Measurements from ENCODE around the gene CIBAR2.

CIBAR2 gene

DNA sequence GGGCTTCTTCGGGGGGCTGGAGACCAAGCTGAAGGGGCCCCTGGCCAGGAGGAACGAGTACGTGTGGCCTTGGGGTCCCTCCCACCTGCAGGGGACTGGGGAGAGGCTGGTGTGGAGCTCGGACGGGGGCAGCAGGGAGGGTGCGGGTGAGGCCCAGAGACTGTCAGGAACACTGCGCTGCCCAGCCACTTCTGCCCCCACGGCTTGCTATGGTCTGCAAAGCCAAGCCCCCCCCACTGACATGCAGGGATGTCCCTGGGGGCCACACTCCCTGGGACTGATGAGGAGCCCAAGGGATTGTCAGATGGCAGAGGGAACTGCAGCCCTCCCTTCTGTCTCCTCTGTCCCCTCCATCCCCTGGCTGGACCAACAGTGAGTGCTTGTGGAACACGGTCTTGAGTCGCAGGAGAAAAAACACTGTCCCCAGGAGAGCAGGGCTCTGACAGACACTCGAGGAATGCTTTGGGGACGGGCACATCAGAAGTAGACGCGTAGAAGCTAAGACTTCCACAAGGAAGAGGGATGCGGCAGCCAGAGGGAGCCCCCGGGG lies 34.6 kb downstream of the CIBAR2 start:
- Histone ChIP-seq H3K4me3 (ENCODE audit: low read depth in 1 of 2, low read length in 2 of 2) (no peak overlapping the region), H3K9me3 (ENCODE audit: control insufficient read depth in 1 of 2, low read length in 2 of 2) (no peaks in the 10 kb centered on the region), H3K36me3 (ENCODE audit: control insufficient read depth in 1 of 2, insufficient read depth in 2 of 2, low read length in 2 of 2) (peaks cover 30 to 83% of the 10 kb centered on the region in 2 donors), H3K4me1 (ENCODE audit: control insufficient read depth in 1 of 2, insufficient read depth in 2 of 2, low read length in 2 of 2) (no peaks in the 10 kb centered on the region), H3K27me3 (ENCODE audit: low read depth, low read length) (no peaks in the 10 kb centered on the region), H3K27ac (ENCODE audit: low read length) (no peak overlapping the region)

DNA sequence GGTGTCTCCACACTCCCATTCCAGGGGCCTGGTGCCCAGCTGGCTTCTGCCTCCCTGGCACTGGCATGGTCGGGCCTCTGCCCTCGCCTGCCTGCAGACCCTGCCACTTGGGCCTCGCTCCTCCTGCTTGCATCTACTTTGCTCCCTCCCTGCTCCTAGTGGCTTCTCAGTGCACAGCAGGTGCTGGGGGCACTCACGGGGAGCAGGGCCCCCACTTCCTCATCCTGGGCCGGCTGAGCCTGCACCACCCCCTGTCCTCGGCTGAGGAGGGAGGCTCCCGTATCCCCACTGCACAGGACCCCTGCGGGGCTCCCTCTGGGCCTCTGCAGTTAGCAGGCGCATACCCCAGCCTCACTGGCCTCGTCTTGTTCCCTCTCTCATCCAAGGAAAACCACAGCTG lies 35.2 kb downstream of the CIBAR2 start:
- Histone ChIP-seq H3K4me3 (ENCODE audit: low read depth in 1 of 2, low read length in 2 of 2) (no peak overlapping the region), H3K4me1 (ENCODE audit: control insufficient read depth in 1 of 2, insufficient read depth in 2 of 2, low read length in 2 of 2) (no peaks in the 10 kb centered on the region), H3K36me3 (ENCODE audit: control insufficient read depth in 1 of 2, insufficient read depth in 2 of 2, low read length in 2 of 2) (peaks cover 30 to 85% of the 10 kb centered on the region in 2 donors), H3K9me3 (ENCODE audit: control insufficient read depth in 1 of 2, low read length in 2 of 2) (no peaks in the 10 kb centered on the region), H3K27ac (ENCODE audit: low read length) (no peak overlapping the region), H3K27me3 (ENCODE audit: low read depth, low read length) (no peaks in the 10 kb centered on the region)

DNA sequence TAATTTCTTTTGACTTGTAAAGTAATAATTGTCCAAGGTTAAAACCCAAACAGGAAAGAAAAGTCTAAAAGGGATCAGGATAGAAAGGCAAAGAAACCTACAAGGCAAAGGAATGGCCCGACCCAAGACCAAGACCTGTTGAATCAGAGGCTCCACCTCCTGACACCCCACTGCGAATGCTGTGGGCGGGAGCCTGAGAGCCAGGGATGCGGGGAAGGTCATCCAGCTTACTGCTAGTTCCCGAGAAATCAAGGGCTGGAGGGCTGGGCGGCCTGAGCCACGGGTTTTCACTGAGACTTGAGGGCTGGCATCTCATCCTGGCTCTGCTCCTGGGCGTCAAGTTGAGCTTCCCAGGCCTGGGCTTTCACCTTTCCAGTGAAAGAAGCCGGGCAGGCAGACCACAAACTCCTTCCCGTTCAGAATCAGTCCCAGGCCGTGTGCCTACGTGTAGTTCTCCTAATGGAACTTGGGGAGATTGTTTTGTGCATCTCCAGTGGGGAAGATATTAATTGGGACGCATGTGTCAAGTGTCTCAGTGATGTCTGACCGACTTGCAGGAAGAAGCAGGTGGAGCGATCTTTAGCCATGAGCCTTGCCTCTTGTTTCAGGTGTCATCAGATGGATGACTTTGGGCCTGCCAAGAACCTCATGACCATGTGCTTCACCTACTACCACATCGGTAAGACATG lies 36.9 kb downstream of the CIBAR2 start:
- Histone ChIP-seq H3K4me1 (ENCODE audit: control insufficient read depth in 1 of 2, insufficient read depth in 2 of 2, low read length in 2 of 2) (no peaks in the 10 kb centered on the region), H3K36me3 (ENCODE audit: control insufficient read depth in 1 of 2, insufficient read depth in 2 of 2, low read length in 2 of 2) (peaks cover 30 to 80% of the 10 kb centered on the region in 2 donors), H3K27ac (ENCODE audit: low read length) (no peak overlapping the region), H3K4me3 (ENCODE audit: low read depth in 1 of 2, low read length in 2 of 2) (no peak overlapping the region), H3K27me3 (ENCODE audit: low read depth, low read length) (no peaks in the 10 kb centered on the region), H3K9me3 (ENCODE audit: control insufficient read depth in 1 of 2, low read length in 2 of 2) (no peaks in the 10 kb centered on the region)

DNA sequence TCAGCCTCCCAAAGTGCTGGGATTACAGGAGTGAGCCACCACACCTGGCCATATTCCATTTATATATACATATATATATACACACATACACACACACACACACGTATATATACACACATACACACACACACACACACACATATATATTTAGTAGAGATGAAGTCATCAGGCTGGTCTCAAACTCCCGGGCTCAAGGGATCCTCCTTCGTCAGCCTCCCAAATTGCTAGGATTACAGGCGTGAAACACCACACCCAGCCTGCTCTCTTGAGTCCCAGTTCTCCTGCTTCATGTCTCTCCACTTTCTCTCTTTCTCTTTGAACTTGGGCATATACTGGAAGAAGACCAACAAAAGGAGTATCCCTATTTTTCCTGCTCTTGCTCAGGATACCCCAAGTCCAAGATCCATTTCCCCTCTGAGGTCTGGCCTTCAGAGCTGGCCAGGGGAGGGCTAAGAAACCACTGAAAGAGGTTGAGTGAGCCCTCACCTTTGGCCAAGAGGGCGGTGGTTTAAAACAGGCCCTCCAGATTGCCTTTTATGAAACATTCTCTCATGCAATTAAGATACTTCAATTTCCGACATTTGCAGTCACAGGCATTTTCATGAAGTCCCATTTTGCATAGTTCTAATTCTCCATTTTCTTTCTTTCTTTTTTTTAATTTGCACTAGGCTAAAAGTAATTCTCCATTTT lies 37.9 kb downstream of the CIBAR2 start:
- H3K36me3 ChIP-seq (ENCODE audit: control insufficient read depth in 1 of 2, insufficient read depth in 2 of 2, low read length in 2 of 2) = peaks cover 30 to 76% of the 10 kb centered on the region in 2 donors
- no peak overlapping the region for H3K27ac ChIP-seq (ENCODE audit: low read length)
- no peaks in the 10 kb centered on the region for H3K4me1 ChIP-seq (ENCODE audit: control insufficient read depth in 1 of 2, insufficient read depth in 2 of 2, low read length in 2 of 2)
- H3K27me3 ChIP-seq (ENCODE audit: low read depth, low read length) = no peaks in the 10 kb centered on the region
- H3K9me3 ChIP-seq (ENCODE audit: control insufficient read depth in 1 of 2, low read length in 2 of 2) = no peaks in the 10 kb centered on the region
- no peak overlapping the region for H3K4me3 ChIP-seq (ENCODE audit: low read depth in 1 of 2, low read length in 2 of 2)

DNA sequence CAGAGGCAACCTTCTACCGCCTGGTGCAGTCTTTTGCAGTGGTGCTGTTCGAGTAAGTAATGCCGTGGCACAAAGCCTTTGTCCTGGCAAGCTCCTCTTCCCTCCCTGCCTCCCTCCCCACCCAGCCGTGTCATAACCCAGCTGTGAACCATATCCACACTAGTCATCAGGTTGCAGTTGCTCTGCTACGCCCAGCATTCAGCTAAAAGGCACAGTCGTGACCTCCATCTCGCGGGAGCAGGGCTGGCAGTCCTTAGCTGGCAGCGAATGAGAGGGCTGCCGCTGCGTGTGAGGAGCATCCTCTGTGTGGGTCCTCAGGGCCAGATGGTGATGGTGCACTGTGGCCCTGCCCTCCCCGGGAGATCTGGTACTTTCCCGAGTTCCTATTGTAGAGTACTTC lies 39.3 kb downstream of the CIBAR2 start:
- Histone ChIP-seq H3K36me3 (ENCODE audit: control insufficient read depth in 1 of 2, insufficient read depth in 2 of 2, low read length in 2 of 2) (peaks cover 22 to 72% of the 10 kb centered on the region in 2 donors), H3K27me3 (ENCODE audit: low read depth, low read length) (no peaks in the 10 kb centered on the region), H3K4me3 (ENCODE audit: low read depth in 1 of 2, low read length in 2 of 2) (no peak overlapping the region), H3K9me3 (ENCODE audit: control insufficient read depth in 1 of 2, low read length in 2 of 2) (no peaks in the 10 kb centered on the region), H3K27ac (ENCODE audit: low read length) (no peak overlapping the region), H3K4me1 (ENCODE audit: control insufficient read depth in 1 of 2, insufficient read depth in 2 of 2, low read length in 2 of 2) (no peaks in the 10 kb centered on the region)

- Histone ChIP-seq H3K36me3 (ENCODE audit: control insufficient read depth in 1 of 2, insufficient read depth in 2 of 2, low read length in 2 of 2) (peaks cover 26 to 70% of the 10 kb centered on the region in 2 donors), H3K27ac (ENCODE audit: low read length) (no peak overlapping the region)
These were observed 40.0 kb downstream of the CIBAR2 start for GRCh38 chr16:85072076-85072860.

DNA sequence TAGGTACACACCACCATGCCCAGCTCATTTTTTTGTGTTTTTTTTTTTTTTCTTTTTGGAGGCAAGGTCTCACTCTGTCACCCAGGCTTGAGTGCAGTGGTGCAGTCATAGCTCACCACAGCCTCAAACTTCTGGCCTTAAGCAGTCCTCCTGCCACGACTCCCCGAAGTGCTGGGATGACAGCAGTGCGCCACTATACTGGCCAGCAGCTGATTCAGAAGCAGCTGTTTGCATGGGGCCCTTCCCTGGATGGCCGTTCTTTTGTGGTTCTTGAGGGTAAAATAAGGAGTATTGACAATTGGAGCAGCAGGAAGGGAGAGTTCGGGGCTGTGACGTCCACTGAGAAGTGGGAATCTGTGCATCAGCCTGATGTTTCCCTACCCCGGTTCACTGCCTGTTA lies 43.1 kb downstream of the CIBAR2 start:
- Histone ChIP-seq H3K36me3 (ENCODE audit: control insufficient read depth in 1 of 2, insufficient read depth in 2 of 2, low read length in 2 of 2) (peaks cover 23 to 51% of the 10 kb centered on the region in 2 donors), H3K27me3 (ENCODE audit: low read depth, low read length) (no peaks in the 10 kb centered on the region), H3K9me3 (ENCODE audit: control insufficient read depth in 1 of 2, low read length in 2 of 2) (no peaks in the 10 kb centered on the region), H3K4me1 (ENCODE audit: control insufficient read depth in 1 of 2, insufficient read depth in 2 of 2, low read length in 2 of 2) (no peaks in the 10 kb centered on the region), H3K27ac (ENCODE audit: low read length) (no peak overlapping the region), H3K4me3 (ENCODE audit: low read depth in 1 of 2, low read length in 2 of 2) (no peak overlapping the region)

More at GRCh38 chr16:85072076-85072860, 40.0 kb downstream of the CIBAR2 start:
- H3K4me1 ChIP-seq (ENCODE audit: control insufficient read depth in 1 of 2, insufficient read depth in 2 of 2, low read length in 2 of 2) = no peaks in the 10 kb centered on the region
- no peaks in the 10 kb centered on the region for H3K27me3 ChIP-seq (ENCODE audit: low read depth, low read length)
- H3K4me3 ChIP-seq (ENCODE audit: low read depth in 1 of 2, low read length in 2 of 2) = no peak overlapping the region
- H3K9me3 ChIP-seq (ENCODE audit: control insufficient read depth in 1 of 2, low read length in 2 of 2) = no peaks in the 10 kb centered on the region

GRCh38 chr16:85068746-85069145 lies 43.5 kb downstream of the CIBAR2 start:
- H3K27ac ChIP-seq (ENCODE audit: low read length) = no peak overlapping the region
- peaks cover 22 to 50% of the 10 kb centered on the region in 2 donors for H3K36me3 ChIP-seq (ENCODE audit: control insufficient read depth in 1 of 2, insufficient read depth in 2 of 2, low read length in 2 of 2)
- no peaks in the 10 kb centered on the region for H3K4me1 ChIP-seq (ENCODE audit: control insufficient read depth in 1 of 2, insufficient read depth in 2 of 2, low read length in 2 of 2)
- no peaks in the 10 kb centered on the region for H3K9me3 ChIP-seq (ENCODE audit: control insufficient read depth in 1 of 2, low read length in 2 of 2)
- H3K4me3 ChIP-seq (ENCODE audit: low read depth in 1 of 2, low read length in 2 of 2) = no peak overlapping the region
- no peaks in the 10 kb centered on the region for H3K27me3 ChIP-seq (ENCODE audit: low read depth, low read length)

- H3K4me1 ChIP-seq (ENCODE audit: control insufficient read depth in 1 of 2, insufficient read depth in 2 of 2, low read length in 2 of 2) = no peaks in the 10 kb centered on the region
- H3K9me3 ChIP-seq (ENCODE audit: control insufficient read depth in 1 of 2, low read length in 2 of 2) = no peaks in the 10 kb centered on the region
- no peak overlapping the region for H3K4me3 ChIP-seq (ENCODE audit: low read depth in 1 of 2, low read length in 2 of 2)
- H3K27ac ChIP-seq (ENCODE audit: low read length) = no peak overlapping the region
- H3K36me3 ChIP-seq (ENCODE audit: control insufficient read depth in 1 of 2, insufficient read depth in 2 of 2, low read length in 2 of 2) = peaks cover 11 to 37% of the 10 kb centered on the region in 2 donors
- no peaks in the 10 kb centered on the region for H3K27me3 ChIP-seq (ENCODE audit: low read depth, low read length)
These were observed 44.8 kb downstream of the CIBAR2 start for GRCh38 chr16:85067426-85067825.

DNA sequence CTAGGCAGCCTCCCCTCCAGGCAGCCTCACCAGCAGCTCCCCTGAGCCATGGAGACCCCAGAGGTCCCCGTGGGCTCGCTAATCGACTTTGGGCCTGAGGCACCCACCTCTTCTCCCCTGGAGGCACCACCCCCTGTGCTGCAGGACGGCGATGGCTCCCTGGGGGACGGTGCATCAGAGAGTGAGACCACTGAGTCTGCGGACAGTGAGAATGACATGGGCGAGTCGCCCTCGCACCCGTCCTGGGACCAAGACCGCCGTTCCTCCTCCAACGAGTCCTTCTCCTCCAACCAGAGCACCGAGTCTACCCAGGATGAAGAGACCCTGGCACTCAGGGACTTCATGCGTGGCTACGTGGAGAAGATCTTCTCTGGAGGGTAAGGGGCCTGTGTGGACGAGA lies 45.2 kb downstream of the CIBAR2 start:
- no peaks in the 10 kb centered on the region for H3K27me3 ChIP-seq (ENCODE audit: low read depth, low read length)
- no peak overlapping the region for H3K27ac ChIP-seq (ENCODE audit: low read length)
- H3K4me1 ChIP-seq (ENCODE audit: control insufficient read depth in 1 of 2, insufficient read depth in 2 of 2, low read length in 2 of 2) = no peaks in the 10 kb centered on the region
- H3K4me3 ChIP-seq (ENCODE audit: low read depth in 1 of 2, low read length in 2 of 2) = no peak overlapping the region
- H3K36me3 ChIP-seq (ENCODE audit: control insufficient read depth in 1 of 2, insufficient read depth in 2 of 2, low read length in 2 of 2) = peaks cover 11 to 36% of the 10 kb centered on the region in 2 donors
- H3K9me3 ChIP-seq (ENCODE audit: control insufficient read depth in 1 of 2, low read length in 2 of 2) = no peaks in the 10 kb centered on the region

DNA sequence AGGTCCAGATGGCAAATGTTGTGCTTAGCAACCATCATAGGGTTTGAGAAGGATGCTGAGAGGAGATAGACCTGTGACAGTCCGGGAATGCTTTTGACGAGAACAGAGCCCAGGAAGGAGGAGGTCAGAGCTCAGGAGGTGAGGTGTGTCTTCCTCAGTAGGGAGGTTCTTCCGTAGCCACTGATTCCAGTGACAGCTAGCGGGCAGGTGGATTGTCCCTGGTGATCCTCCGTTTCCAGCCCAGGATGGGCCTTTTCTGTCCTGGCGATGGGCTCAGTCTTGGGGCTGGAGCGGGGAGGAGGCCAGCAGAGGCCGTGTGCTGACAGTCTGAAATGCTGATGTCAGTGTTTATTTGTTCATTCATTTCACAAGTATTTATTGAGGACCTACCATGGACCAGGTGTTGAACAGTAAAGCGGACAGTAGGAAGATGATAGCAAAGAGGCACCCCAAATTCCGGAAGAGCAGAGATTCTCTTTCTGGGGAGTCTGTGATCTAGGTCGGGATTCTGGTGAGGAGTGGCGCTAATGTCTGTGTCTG lies 45.9 kb downstream of the CIBAR2 start:
- H3K4me3 ChIP-seq (ENCODE audit: low read depth in 1 of 2, low read length in 2 of 2) = no peak overlapping the region
- peaks cover 11 to 35% of the 10 kb centered on the region in 2 donors for H3K36me3 ChIP-seq (ENCODE audit: control insufficient read depth in 1 of 2, insufficient read depth in 2 of 2, low read length in 2 of 2)
- H3K4me1 ChIP-seq (ENCODE audit: control insufficient read depth in 1 of 2, insufficient read depth in 2 of 2, low read length in 2 of 2) = no peaks in the 10 kb centered on the region
- no peaks in the 10 kb centered on the region for H3K9me3 ChIP-seq (ENCODE audit: control insufficient read depth in 1 of 2, low read length in 2 of 2)
- no peak overlapping the region for H3K27ac ChIP-seq (ENCODE audit: low read length)
- no peaks in the 10 kb centered on the region for H3K27me3 ChIP-seq (ENCODE audit: low read depth, low read length)

All from muscle layer of duodenum (tissue), 2 donors.